ENCODE measurements around the gene MDM2.
A peak's percentile ranks its signal among the peaks of the same experiment; 100 is the strongest.

The MDM2 gene

DNA sequence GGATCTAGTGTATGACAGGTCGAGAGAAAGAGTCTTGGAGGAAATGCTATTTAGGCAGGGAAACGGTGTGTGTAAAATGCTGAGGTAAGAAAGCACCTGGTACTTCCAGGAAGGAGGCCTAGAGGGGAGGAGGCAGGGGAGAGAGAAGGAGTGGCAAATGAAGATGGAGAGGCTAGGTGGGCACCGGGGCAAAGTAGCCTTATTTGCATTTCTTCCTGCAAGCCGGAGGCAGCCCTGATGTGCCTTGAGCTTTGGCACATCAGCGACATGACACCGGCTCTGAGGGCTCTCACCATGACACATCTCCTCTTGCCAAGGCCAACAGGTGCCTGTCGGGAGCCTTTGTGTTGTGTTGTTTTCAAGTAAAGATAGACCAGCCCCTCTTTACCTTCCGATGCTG lies 63.4 kb downstream of the MDM2 start:
- no peaks in the 10 kb centered on the region for H3K4me1 ChIP-seq (ENCODE audit: low read depth, poor library complexity, severe bottlenecking)
- no peaks in the 10 kb centered on the region for H3K36me3 ChIP-seq (ENCODE audit: insufficient read depth)
- H3K4me3 ChIP-seq (IDR thresholded peaks at IDR 0.05; ENCODE audit: insufficient read depth, low read depth, low read length) = no peak overlapping the region
- H3K27me3 ChIP-seq (ENCODE audit: insufficient read depth, low read depth) = no peaks in the 10 kb centered on the region
- no peak overlapping the region for H3K4me2 ChIP-seq
- no peaks in the 10 kb centered on the region for H4K20me1 ChIP-seq (ENCODE audit: insufficient read depth)
- no peak overlapping the region for H3K27ac ChIP-seq
- no peak overlapping the region for H3K9ac ChIP-seq
- TF ChIP-seq, protein P1, sequence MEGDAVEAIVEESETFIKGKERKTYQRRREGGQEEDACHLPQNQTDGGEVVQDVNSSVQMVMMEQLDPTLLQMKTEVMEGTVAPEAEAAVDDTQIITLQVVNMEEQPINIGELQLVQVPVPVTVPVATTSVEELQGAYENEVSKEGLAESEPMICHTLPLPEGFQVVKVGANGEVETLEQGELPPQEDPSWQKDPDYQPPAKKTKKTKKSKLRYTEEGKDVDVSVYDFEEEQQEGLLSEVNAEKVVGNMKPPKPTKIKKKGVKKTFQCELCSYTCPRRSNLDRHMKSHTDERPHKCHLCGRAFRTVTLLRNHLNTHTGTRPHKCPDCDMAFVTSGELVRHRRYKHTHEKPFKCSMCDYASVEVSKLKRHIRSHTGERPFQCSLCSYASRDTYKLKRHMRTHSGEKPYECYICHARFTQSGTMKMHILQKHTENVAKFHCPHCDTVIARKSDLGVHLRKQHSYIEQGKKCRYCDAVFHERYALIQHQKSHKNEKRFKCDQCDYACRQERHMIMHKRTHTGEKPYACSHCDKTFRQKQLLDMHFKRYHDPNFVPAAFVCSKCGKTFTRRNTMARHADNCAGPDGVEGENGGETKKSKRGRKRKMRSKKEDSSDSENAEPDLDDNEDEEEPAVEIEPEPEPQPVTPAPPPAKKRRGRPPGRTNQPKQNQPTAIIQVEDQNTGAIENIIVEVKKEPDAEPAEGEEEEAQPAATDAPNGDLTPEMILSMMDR (conservative IDR thresholded peaks at IDR 0.05; ENCODE audit: low read depth, low read length) = no peak
- H3K79me2 ChIP-seq (ENCODE audit: insufficient read depth, low read depth) = no peaks in the 10 kb centered on the region
- H2AFZ ChIP-seq (ENCODE audit: low read depth) = no peak overlapping the region

- Histone ChIP-seq H3K4me3 (IDR thresholded peaks at IDR 0.05; ENCODE audit: insufficient read depth, low read depth, low read length) (no peak overlapping the region), H3K36me3 (ENCODE audit: insufficient read depth) (no peaks in the 10 kb centered on the region), H3K27ac (no peak overlapping the region), H3K79me2 (ENCODE audit: insufficient read depth, low read depth) (no peaks in the 10 kb centered on the region), H3K9ac (no peak overlapping the region), H3K4me2 (no peak overlapping the region), H4K20me1 (ENCODE audit: insufficient read depth) (no peaks in the 10 kb centered on the region), H2AFZ (ENCODE audit: low read depth) (no peak overlapping the region), H3K27me3 (ENCODE audit: insufficient read depth, low read depth) (no peaks in the 10 kb centered on the region), H3K4me1 (ENCODE audit: low read depth, poor library complexity, severe bottlenecking) (no peaks in the 10 kb centered on the region)
- TF ChIP-seq, protein P1 (conservative IDR thresholded peaks at IDR 0.05; ENCODE audit: low read depth, low read length) = peak; percentile 37; the same call in 1 of the 2 replicates
Measured at GRCh38 chr12:68871921-68872320, 63.9 kb downstream of the MDM2 start.

DNA sequence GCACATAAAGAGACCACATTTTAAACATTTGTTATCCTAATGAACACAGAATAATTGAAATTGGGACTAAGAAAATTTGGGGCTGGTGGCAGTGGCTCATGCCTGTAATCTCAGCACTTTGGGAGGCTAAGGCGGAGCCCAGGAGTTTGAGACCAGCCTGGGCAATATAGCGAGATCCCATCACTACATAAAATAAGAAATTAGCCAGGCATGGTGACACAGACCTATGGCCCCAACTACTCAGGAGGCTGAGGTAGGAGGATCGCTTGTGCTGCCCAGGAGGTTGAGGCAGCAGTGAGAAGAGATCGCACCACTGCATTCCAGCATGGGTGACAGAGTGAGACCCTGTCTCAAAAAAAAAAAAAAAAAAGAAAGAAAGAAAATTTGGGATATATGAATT lies 65.3 kb downstream of the MDM2 start:
- no peak overlapping the region for H3K9ac ChIP-seq

GRCh38 chr12:68876461-68876860 lies 68.5 kb downstream of the MDM2 start:
- Histone ChIP-seq H3K4me3 (IDR thresholded peaks at IDR 0.05; ENCODE audit: insufficient read depth, low read depth, low read length) (no peak overlapping the region), H3K27ac (no peak overlapping the region), H3K4me1 (ENCODE audit: low read depth, poor library complexity, severe bottlenecking) (no peaks in the 10 kb centered on the region), H3K27me3 (ENCODE audit: insufficient read depth, low read depth) (no peaks in the 10 kb centered on the region), H3K9ac (no peak overlapping the region), H3K4me2 (no peak overlapping the region), H4K20me1 (ENCODE audit: insufficient read depth) (no peaks in the 10 kb centered on the region), H3K36me3 (ENCODE audit: insufficient read depth) (no peaks in the 10 kb centered on the region), H3K79me2 (ENCODE audit: insufficient read depth, low read depth) (no peaks in the 10 kb centered on the region), H2AFZ (ENCODE audit: low read depth) (no peak overlapping the region)
- TF ChIP-seq, protein P1 (conservative IDR thresholded peaks at IDR 0.05; ENCODE audit: low read depth, low read length) = no peak

More for the DNA sequence above, 65.3 kb downstream of the MDM2 start:
- no peaks in the 10 kb centered on the region for H3K4me1 ChIP-seq (ENCODE audit: low read depth, poor library complexity, severe bottlenecking)
- no peaks in the 10 kb centered on the region for H3K36me3 ChIP-seq (ENCODE audit: insufficient read depth)
- H2AFZ ChIP-seq (ENCODE audit: low read depth) = no peak overlapping the region
- no peaks in the 10 kb centered on the region for H4K20me1 ChIP-seq (ENCODE audit: insufficient read depth)
- TF ChIP-seq, protein P1 (conservative IDR thresholded peaks at IDR 0.05; ENCODE audit: low read depth, low read length) = no peak
- no peak overlapping the region for H3K27ac ChIP-seq
- no peaks in the 10 kb centered on the region for H3K79me2 ChIP-seq (ENCODE audit: insufficient read depth, low read depth)
- H3K4me2 ChIP-seq = no peak overlapping the region
- no peaks in the 10 kb centered on the region for H3K27me3 ChIP-seq (ENCODE audit: insufficient read depth, low read depth)
- no peak overlapping the region for H3K4me3 ChIP-seq (IDR thresholded peaks at IDR 0.05; ENCODE audit: insufficient read depth, low read depth, low read length)
